ENCODE measurements around the gene BORCS5.

DNA sequence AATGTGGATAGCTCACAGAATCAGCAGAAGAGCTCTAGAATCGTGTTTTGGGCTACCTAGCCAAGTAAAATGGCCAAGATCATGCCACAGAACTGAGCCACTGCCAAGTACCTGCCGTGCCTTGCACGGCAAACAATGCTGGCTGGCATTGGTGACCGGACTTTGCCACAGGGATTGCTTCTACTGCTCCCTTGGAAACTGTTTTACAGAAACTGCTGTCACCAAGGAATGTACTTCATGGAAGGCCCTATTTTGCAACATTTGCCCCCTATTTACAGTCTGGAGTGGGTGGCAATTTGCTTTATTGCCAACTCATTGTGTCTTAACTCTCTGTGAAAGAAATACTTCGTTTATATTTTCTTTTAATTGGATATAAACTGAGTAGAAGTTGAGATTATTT is 49.0 kb downstream of the BORCS5 start:
- TF ChIP-seq, protein P1, sequence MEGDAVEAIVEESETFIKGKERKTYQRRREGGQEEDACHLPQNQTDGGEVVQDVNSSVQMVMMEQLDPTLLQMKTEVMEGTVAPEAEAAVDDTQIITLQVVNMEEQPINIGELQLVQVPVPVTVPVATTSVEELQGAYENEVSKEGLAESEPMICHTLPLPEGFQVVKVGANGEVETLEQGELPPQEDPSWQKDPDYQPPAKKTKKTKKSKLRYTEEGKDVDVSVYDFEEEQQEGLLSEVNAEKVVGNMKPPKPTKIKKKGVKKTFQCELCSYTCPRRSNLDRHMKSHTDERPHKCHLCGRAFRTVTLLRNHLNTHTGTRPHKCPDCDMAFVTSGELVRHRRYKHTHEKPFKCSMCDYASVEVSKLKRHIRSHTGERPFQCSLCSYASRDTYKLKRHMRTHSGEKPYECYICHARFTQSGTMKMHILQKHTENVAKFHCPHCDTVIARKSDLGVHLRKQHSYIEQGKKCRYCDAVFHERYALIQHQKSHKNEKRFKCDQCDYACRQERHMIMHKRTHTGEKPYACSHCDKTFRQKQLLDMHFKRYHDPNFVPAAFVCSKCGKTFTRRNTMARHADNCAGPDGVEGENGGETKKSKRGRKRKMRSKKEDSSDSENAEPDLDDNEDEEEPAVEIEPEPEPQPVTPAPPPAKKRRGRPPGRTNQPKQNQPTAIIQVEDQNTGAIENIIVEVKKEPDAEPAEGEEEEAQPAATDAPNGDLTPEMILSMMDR (IDR thresholded peaks at IDR 0.05) = no peak
- TF ChIP-seq POLR2A (IDR thresholded peaks at IDR 0.05) = no peak
